ENCODE measurements around the gene ZNF124. TPM values are rescaled to one million over a fixed set of nuclear protein-coding genes. Genes with fewer than 3 reads are reported as not detected.

Gene ZNF124
- total and polyA plus RNA-seq, 2 experiments from 2014 or later = 23.2 to 43.9 TPM

DNA sequence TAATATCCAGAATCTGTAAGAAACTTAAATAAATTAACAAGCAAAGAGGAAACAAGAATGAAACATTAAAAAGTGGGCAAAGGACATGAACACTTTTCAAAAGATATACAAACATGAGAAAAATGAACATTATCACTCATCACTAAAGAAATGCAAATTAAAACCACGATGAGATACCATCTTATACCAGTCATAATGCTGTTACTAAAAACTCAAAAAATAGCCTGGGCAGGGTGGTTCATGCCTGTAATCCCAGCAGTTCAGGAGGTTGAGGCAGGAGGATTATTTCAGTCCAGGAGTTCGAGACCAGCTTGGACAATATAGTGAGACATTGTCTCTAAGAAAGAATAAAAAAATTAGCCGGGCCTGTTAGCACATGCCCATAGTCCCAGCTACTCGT lies 6.1 kb downstream of the ZNF124 start:
- ATAC-seq = no peak
- DNase-seq (ENCODE audit: low spot score) = no peak
- TF ChIP-seq POLR2AphosphoS5 (IDR thresholded peaks at IDR 0.05; ENCODE audit: low read depth) = no peak
- TF ChIP-seq, protein P1, sequence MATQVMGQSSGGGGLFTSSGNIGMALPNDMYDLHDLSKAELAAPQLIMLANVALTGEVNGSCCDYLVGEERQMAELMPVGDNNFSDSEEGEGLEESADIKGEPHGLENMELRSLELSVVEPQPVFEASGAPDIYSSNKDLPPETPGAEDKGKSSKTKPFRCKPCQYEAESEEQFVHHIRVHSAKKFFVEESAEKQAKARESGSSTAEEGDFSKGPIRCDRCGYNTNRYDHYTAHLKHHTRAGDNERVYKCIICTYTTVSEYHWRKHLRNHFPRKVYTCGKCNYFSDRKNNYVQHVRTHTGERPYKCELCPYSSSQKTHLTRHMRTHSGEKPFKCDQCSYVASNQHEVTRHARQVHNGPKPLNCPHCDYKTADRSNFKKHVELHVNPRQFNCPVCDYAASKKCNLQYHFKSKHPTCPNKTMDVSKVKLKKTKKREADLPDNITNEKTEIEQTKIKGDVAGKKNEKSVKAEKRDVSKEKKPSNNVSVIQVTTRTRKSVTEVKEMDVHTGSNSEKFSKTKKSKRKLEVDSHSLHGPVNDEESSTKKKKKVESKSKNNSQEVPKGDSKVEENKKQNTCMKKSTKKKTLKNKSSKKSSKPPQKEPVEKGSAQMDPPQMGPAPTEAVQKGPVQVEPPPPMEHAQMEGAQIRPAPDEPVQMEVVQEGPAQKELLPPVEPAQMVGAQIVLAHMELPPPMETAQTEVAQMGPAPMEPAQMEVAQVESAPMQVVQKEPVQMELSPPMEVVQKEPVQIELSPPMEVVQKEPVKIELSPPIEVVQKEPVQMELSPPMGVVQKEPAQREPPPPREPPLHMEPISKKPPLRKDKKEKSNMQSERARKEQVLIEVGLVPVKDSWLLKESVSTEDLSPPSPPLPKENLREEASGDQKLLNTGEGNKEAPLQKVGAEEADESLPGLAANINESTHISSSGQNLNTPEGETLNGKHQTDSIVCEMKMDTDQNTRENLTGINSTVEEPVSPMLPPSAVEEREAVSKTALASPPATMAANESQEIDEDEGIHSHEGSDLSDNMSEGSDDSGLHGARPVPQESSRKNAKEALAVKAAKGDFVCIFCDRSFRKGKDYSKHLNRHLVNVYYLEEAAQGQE (IDR thresholded peaks at IDR 0.05; ENCODE audit: unreplicated experiment) = no peak
- TF ChIP-seq EZH2phosphoT487 (IDR thresholded peaks at IDR 0.05; ENCODE audit: unreplicated experiment) = no peak
- no peak for TF ChIP-seq ZNF114 (CRISPR knock-in tag; IDR thresholded peaks at IDR 0.05)
- TF ChIP-seq STAT1 (IDR thresholded peaks at IDR 0.05; ENCODE audit: unreplicated experiment) = no peak
- TF ChIP-seq, protein P2, sequence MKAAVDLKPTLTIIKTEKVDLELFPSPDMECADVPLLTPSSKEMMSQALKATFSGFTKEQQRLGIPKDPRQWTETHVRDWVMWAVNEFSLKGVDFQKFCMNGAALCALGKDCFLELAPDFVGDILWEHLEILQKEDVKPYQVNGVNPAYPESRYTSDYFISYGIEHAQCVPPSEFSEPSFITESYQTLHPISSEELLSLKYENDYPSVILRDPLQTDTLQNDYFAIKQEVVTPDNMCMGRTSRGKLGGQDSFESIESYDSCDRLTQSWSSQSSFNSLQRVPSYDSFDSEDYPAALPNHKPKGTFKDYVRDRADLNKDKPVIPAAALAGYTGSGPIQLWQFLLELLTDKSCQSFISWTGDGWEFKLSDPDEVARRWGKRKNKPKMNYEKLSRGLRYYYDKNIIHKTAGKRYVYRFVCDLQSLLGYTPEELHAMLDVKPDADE (IDR thresholded peaks at IDR 0.05) = no peak
- no peak for TF ChIP-seq JUNB (IDR thresholded peaks at IDR 0.05; ENCODE audit: unreplicated experiment)
- TF ChIP-seq, protein P3, sequence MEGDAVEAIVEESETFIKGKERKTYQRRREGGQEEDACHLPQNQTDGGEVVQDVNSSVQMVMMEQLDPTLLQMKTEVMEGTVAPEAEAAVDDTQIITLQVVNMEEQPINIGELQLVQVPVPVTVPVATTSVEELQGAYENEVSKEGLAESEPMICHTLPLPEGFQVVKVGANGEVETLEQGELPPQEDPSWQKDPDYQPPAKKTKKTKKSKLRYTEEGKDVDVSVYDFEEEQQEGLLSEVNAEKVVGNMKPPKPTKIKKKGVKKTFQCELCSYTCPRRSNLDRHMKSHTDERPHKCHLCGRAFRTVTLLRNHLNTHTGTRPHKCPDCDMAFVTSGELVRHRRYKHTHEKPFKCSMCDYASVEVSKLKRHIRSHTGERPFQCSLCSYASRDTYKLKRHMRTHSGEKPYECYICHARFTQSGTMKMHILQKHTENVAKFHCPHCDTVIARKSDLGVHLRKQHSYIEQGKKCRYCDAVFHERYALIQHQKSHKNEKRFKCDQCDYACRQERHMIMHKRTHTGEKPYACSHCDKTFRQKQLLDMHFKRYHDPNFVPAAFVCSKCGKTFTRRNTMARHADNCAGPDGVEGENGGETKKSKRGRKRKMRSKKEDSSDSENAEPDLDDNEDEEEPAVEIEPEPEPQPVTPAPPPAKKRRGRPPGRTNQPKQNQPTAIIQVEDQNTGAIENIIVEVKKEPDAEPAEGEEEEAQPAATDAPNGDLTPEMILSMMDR (conservative IDR thresholded peaks at IDR 0.05; ENCODE audit: low read depth in 2 of 2) = no peak
- no peak for TF ChIP-seq NANOG (IDR thresholded peaks at IDR 0.05; ENCODE audit: borderline replicate concordance)
- TF ChIP-seq, protein P4, sequence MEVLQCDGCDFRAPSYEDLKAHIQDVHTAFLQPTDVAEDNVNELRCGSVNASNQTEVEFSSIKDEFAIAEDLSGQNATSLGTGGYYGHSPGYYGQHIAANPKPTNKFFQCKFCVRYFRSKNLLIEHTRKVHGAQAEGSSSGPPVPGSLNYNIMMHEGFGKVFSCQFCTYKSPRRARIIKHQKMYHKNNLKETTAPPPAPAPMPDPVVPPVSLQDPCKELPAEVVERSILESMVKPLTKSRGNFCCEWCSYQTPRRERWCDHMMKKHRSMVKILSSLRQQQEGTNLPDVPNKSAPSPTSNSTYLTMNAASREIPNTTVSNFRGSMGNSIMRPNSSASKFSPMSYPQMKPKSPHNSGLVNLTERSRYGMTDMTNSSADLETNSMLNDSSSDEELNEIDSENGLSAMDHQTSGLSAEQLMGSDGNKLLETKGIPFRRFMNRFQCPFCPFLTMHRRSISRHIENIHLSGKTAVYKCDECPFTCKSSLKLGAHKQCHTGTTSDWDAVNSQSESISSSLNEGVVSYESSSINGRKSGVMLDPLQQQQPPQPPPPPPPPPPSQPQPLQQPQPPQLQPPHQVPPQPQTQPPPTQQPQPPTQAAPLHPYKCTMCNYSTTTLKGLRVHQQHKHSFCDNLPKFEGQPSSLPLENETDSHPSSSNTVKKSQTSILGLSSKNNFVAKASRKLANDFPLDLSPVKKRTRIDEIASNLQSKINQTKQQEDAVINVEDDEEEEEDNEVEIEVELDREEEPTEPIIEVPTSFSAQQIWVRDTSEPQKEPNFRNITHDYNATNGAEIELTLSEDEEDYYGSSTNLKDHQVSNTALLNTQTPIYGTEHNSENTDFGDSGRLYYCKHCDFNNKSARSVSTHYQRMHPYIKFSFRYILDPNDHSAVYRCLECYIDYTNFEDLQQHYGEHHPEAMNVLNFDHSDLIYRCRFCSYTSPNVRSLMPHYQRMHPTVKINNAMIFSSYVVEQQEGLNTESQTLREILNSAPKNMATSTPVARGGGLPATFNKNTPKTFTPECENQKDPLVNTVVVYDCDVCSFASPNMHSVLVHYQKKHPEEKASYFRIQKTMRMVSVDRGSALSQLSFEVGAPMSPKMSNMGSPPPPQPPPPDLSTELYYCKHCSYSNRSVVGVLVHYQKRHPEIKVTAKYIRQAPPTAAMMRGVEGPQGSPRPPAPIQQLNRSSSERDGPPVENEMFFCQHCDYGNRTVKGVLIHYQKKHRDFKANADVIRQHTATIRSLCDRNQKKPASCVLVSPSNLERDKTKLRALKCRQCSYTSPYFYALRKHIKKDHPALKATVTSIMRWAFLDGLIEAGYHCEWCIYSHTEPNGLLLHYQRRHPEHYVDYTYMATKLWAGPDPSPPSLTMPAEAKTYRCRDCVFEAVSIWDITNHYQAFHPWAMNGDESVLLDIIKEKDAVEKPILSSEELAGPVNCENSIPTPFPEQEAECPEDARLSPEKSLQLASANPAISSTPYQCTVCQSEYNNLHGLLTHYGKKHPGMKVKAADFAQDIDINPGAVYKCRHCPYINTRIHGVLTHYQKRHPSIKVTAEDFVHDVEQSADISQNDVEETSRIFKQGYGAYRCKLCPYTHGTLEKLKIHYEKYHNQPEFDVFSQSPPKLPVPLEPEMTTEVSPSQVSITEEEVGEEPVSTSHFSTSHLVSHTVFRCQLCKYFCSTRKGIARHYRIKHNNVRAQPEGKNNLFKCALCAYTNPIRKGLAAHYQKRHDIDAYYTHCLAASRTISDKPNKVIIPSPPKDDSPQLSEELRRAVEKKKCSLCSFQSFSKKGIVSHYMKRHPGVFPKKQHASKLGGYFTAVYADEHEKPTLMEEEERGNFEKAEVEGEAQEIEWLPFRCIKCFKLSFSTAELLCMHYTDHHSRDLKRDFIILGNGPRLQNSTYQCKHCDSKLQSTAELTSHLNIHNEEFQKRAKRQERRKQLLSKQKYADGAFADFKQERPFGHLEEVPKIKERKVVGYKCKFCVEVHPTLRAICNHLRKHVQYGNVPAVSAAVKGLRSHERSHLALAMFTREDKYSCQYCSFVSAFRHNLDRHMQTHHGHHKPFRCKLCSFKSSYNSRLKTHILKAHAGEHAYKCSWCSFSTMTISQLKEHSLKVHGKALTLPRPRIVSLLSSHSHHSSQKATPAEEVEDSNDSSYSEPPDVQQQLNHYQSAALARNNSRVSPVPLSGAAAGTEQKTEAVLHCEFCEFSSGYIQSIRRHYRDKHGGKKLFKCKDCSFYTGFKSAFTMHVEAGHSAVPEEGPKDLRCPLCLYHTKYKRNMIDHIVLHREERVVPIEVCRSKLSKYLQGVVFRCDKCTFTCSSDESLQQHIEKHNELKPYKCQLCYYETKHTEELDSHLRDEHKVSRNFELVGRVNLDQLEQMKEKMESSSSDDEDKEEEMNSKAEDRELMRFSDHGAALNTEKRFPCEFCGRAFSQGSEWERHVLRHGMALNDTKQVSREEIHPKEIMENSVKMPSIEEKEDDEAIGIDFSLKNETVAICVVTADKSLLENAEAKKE (CRISPR knock-in tag; IDR thresholded peaks at IDR 0.05) = no peak
- no peak for TF ChIP-seq EZH2 (IDR thresholded peaks at IDR 0.05; ENCODE audit: low read depth, unreplicated experiment)
- no peak for TF ChIP-seq CREB1 (CRISPR knock-in tag; IDR thresholded peaks at IDR 0.05; ENCODE audit: low read depth)
- no peak for TF ChIP-seq ZNF331 (CRISPR knock-in tag; IDR thresholded peaks at IDR 0.05; ENCODE audit: low read depth)

More for the DNA sequence above, 6.1 kb downstream of the ZNF124 start:
- Mint-ChIP-seq H3K9me3 (peaks cover 52% of the 10 kb centered on the region), H3K27me3 (ENCODE audit: insufficient read depth, low read depth, poor library complexity) (peaks cover 11% of the 10 kb centered on the region), H3K4me1 (peaks cover 24% of the 10 kb centered on the region; the same call in 2 of the 3 replicates), H3K36me3 (ENCODE audit: low read depth) (peaks cover 90% of the 10 kb centered on the region), H3K4me3 (no peak overlapping the region), H3K27ac (no peak overlapping the region)
- Histone ChIP-seq H3F3A (replicated peaks; ENCODE audit: low read depth) (no peaks in the 10 kb centered on the region), H3K27me3 (ENCODE audit: insufficient read depth) (no peaks in the 10 kb centered on the region), H3K4me2 (no peak overlapping the region), H3K4me1 (ENCODE audit: insufficient read depth) (peaks cover 37% of the 10 kb centered on the region), H3K4me3 (no peak overlapping the region), H3K9me2 (ENCODE audit: insufficient read depth) (no peaks in the 10 kb centered on the region), H3K79me2 (replicated peaks; ENCODE audit: insufficient read depth) (peaks cover 95% of the 10 kb centered on the region), H3K27ac (ENCODE audit: low read depth) (no peak overlapping the region), H3K36me3 (ENCODE audit: insufficient read depth) (no peaks in the 10 kb centered on the region), H4K20me1 (replicated peaks; ENCODE audit: insufficient read depth) (peaks cover 44% of the 10 kb centered on the region), H2AFZ (no peak overlapping the region)

Measured in GM23338 (cell line).